ENCODE measurements around the gene DOCK8. TPM values are rescaled to one million over a fixed set of nuclear protein-coding genes. Genes with fewer than 3 reads are reported as not detected.

Gene DOCK8
- total RNA-seq, 4 donors from 2014 or later = 22.7 to 49.0 (median 36.7) TPM

GRCh38 chr9:470552-471194 lies 256.0 kb downstream of the DOCK8 start:
- TF ChIP-seq CTCF (IDR thresholded peaks at IDR 0.05; ENCODE audit: low read depth) = no peak

- no peak for TF ChIP-seq CTCF (IDR thresholded peaks at IDR 0.05; ENCODE audit: low read depth)
Measured at GRCh38 chr9:471320-471719, 256.7 kb downstream of the DOCK8 start.

- no peak for TF ChIP-seq CTCF (IDR thresholded peaks at IDR 0.05; ENCODE audit: low read depth)
Measured at GRCh38 chr9:472479-473075, 257.9 kb downstream of the DOCK8 start.

- no peak for TF ChIP-seq CTCF (IDR thresholded peaks at IDR 0.05; ENCODE audit: low read depth)
Measured at GRCh38 chr9:477193-477592, 262.5 kb downstream of the DOCK8 start.

- TF ChIP-seq CTCF (IDR thresholded peaks at IDR 0.05; ENCODE audit: low read depth) = no peak
Measured at GRCh38 chr9:479304-479970, 264.8 kb downstream of the DOCK8 start.

GRCh38 chr9:479971-480350 lies 265.3 kb downstream of the DOCK8 start:
- TF ChIP-seq CTCF (IDR thresholded peaks at IDR 0.05; ENCODE audit: low read depth) = no peak

GRCh38 chr9:482739-483138 lies 268.1 kb downstream of the DOCK8 start:
- TF ChIP-seq CTCF (IDR thresholded peaks at IDR 0.05; ENCODE audit: low read depth) = no peak
